Keratinocyte (primary cell): ENCODE measurements around the gene ARVCF.

ENCODE experiments used
- EZH2 ChIP-seq: IDR thresholded peaks from one replicate; pipeline ENCODE4 v1.6.1; 2012; ENCODE audit warnings: inconsistent platforms, mild to moderate bottlenecking, low read length, moderate library complexity
- TF ChIP-seq, protein P1 (sequence below), 3 experiments: IDR thresholded peaks in 1 of 3; conservative IDR thresholded peaks in 1 of 3; optimal IDR thresholded peaks in 1 of 3; 2 replicates in 2 of 3; 3 replicates in 1 of 3; pipeline versions ENCODE3 to v1.5.1; 2011; ENCODE audit warnings: low read length in 3 of 3, mild to moderate bottlenecking in 3 of 3, moderate library complexity in 2 of 3, control low read depth in 1 of 3, inconsistent platforms in 1 of 3; ENCODE audit not compliant: insufficient read depth in 2 of 3; ENCODE audit errors: extremely low read depth in 1 of 3

GRCh38 chr22:20024650-20025397, 8.2 kb upstream of the ARVCF start:
- no peak for TF ChIP-seq EZH2
- TF ChIP-seq, protein P1, sequence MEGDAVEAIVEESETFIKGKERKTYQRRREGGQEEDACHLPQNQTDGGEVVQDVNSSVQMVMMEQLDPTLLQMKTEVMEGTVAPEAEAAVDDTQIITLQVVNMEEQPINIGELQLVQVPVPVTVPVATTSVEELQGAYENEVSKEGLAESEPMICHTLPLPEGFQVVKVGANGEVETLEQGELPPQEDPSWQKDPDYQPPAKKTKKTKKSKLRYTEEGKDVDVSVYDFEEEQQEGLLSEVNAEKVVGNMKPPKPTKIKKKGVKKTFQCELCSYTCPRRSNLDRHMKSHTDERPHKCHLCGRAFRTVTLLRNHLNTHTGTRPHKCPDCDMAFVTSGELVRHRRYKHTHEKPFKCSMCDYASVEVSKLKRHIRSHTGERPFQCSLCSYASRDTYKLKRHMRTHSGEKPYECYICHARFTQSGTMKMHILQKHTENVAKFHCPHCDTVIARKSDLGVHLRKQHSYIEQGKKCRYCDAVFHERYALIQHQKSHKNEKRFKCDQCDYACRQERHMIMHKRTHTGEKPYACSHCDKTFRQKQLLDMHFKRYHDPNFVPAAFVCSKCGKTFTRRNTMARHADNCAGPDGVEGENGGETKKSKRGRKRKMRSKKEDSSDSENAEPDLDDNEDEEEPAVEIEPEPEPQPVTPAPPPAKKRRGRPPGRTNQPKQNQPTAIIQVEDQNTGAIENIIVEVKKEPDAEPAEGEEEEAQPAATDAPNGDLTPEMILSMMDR (optimal IDR thresholded peaks at IDR 0.05 in 1 of 3, IDR thresholded peaks at IDR 0.05 in 1 of 3, conservative IDR thresholded peaks at IDR 0.05 in 1 of 3; ENCODE audit: extremely low read depth in 1 of 3, insufficient read depth in 2 of 3, low read length in 3 of 3): no peak
